NCI-H748 (cell line): ENCODE results near the gene PEPD.
"Not testable (repeated sequence)": the region's sequence is repeated elsewhere in the genome, so short reads cannot be mapped to it uniquely, and the experiment has no call there.

Source experiments
- DNase-seq: peaks from one replicate; lab custom pipeline; 2025; ENCODE audit not compliant: unreplicated experiment; lab: John Stamatoyannopoulos, UW

PEPD gene

GRCh38 chr19:33499248-33499647, 22.3 kb downstream of the PEPD start:
- DNase-seq, result no peak

- DNase-seq, result no peak
Measured at GRCh38 chr19:33498391-33499000, 23.1 kb downstream of the PEPD start.

GRCh38 chr19:33497778-33498175, 23.8 kb downstream of the PEPD start:
- DNase-seq, result no peak

- DNase-seq, result no peak
Measured at GRCh38 chr19:33497131-33497777, 24.3 kb downstream of the PEPD start.

- DNase-seq, result no peak
Measured at GRCh38 chr19:33496038-33496895, 25.3 kb downstream of the PEPD start.

- no peak for DNase-seq
Measured at GRCh38 chr19:33493401-33494275, 28.0 kb downstream of the PEPD start.

GRCh38 chr19:33492951-33493350, 28.6 kb downstream of the PEPD start:
- DNase-seq, result no peak

GRCh38 chr19:33492090-33492489, 29.5 kb downstream of the PEPD start:
- no peak for DNase-seq

- not testable (repeated sequence) for DNase-seq
Measured at GRCh38 chr19:33490596-33490995, 31.0 kb downstream of the PEPD start.

GRCh38 chr19:33490041-33490451, 31.5 kb downstream of the PEPD start:
- no peak for DNase-seq

GRCh38 chr19:33488826-33489225, 32.8 kb downstream of the PEPD start:
- no peak for DNase-seq

- DNase-seq, result no peak
Measured at GRCh38 chr19:33487901-33488800, 33.4 kb downstream of the PEPD start.

GRCh38 chr19:33486936-33487811, 34.4 kb downstream of the PEPD start:
- DNase-seq, result no peak

- no peak for DNase-seq
Measured at GRCh38 chr19:33486407-33486806, 35.2 kb downstream of the PEPD start.

GRCh38 chr19:33484226-33484774, 37.3 kb downstream of the PEPD start:
- no peak for DNase-seq

GRCh38 chr19:33482476-33482875, 39.1 kb downstream of the PEPD start:
- no peak for DNase-seq

- no peak for DNase-seq
Measured at GRCh38 chr19:33481863-33482262, 39.7 kb downstream of the PEPD start.

- DNase-seq, result not testable (repeated sequence)
Measured at GRCh38 chr19:33479570-33479969, 42.0 kb downstream of the PEPD start.

- no peak for DNase-seq
Measured at GRCh38 chr19:33477781-33478180, 43.8 kb downstream of the PEPD start.
